ENCODE results near the gene MTUS2. TPM values are rescaled to one million over a fixed set of nuclear protein-coding genes. Genes with fewer than 3 reads are reported as not detected.

MTUS2 gene
- total and polyA plus RNA-seq, 9 of the 15 experiments (the other 6 are each of a cell fraction or from before 2014, with no cell fraction given) = 0.01 to 0.28 (median 0.06) TPM; not detected in 1

- TF ChIP-seq, protein P1, sequence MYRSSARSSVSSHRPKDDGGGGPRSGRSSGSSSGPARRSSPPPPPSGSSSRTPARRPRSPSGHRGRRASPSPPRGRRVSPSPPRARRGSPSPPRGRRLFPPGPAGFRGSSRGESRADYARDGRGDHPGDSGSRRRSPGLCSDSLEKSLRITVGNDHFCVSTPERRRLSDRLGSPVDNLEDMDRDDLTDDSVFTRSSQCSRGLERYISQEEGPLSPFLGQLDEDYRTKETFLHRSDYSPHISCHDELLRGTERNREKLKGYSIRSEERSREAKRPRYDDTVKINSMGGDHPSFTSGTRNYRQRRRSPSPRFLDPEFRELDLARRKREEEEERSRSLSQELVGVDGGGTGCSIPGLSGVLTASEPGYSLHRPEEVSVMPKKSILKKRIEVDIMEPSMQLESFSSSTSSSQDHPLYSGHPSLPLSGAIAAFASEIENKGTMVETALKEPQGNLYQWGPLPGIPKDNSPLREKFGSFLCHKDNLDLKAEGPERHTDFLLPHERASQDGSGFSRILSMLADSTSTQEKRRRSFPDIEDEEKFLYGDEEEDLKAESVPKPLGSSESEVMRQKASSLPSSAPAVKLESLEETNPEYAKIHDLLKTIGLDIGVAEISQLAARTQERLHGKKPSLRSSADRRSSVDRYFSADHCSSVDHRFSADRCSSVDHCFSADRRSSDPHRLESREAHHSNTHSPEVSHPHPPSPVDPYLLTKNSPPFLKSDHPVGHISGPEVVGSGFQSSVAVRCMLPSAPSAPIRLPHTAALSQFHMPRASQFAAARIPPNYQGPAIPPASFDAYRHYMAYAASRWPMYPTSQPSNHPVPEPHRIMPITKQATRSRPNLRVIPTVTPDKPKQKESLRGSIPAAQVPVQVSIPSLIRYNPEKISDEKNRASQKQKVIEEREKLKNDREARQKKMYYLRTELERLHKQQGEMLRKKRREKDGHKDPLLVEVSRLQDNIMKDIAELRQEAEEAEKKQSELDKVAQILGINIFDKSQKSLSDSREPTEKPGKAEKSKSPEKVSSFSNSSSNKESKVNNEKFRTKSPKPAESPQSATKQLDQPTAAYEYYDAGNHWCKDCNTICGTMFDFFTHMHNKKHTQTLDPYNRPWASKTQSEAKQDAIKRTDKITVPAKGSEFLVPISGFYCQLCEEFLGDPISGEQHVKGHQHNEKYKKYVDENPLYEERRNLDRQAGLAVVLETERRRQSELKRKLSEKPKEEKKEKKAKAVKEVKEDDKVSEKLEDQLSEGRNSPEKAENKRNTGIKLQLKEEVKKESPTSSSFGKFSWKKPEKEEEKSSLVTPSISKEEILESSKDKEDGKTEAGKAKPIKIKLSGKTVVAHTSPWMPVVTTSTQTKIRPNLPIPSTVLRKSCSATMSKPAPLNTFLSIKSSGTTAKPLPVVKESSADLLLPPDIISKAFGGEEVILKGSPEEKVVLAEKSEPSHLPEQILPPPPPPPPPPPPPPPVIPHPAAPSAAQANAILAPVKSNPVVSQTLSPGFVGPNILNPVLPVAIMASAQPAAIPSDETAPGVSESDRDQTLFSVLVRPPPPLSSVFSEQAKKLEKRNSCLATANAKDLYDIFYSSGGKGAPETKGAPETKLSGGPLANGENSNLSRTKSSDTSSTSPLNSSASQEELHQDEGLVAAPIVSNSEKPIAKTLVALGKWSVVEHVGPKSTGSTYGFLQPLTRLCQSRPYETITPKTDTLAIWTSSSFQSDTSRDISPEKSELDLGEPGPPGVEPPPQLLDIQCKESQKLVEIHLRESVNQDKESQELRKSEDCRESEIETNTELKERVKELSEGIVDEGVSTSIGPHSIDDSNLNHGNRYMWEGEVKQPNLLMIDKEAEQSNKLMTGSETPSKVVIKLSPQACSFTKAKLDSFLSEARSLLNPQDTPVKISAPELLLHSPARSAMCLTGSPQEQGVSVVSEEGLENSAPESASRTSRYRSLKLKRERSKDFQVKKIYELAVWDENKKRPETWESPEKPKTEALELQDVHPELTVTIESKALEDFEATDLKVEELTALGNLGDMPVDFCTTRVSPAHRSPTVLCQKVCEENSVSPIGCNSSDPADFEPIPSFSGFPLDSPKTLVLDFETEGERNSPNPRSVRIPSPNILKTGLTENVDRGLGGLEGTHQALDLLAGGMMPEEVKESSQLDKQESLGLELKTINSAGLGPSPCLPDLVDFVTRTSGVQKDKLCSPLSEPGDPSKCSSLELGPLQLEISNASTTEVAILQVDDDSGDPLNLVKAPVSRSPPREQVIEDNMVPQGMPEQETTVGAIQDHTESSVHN (IDR thresholded peaks at IDR 0.05; ENCODE audit: borderline replicate concordance in 1 of 2, low read depth in 1 of 2) = no peak
- TF ChIP-seq, protein P2, sequence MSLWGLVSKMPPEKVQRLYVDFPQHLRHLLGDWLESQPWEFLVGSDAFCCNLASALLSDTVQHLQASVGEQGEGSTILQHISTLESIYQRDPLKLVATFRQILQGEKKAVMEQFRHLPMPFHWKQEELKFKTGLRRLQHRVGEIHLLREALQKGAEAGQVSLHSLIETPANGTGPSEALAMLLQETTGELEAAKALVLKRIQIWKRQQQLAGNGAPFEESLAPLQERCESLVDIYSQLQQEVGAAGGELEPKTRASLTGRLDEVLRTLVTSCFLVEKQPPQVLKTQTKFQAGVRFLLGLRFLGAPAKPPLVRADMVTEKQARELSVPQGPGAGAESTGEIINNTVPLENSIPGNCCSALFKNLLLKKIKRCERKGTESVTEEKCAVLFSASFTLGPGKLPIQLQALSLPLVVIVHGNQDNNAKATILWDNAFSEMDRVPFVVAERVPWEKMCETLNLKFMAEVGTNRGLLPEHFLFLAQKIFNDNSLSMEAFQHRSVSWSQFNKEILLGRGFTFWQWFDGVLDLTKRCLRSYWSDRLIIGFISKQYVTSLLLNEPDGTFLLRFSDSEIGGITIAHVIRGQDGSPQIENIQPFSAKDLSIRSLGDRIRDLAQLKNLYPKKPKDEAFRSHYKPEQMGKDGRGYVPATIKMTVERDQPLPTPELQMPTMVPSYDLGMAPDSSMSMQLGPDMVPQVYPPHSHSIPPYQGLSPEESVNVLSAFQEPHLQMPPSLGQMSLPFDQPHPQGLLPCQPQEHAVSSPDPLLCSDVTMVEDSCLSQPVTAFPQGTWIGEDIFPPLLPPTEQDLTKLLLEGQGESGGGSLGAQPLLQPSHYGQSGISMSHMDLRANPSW (CRISPR knock-in tag; IDR thresholded peaks at IDR 0.05) = no peak
- TF ChIP-seq ILK (tag; IDR thresholded peaks at IDR 0.05; ENCODE audit: borderline replicate concordance, low read depth) (no peak), HLTF (IDR thresholded peaks at IDR 0.05) (no peak), SREBF2 (CRISPR knock-in tag; IDR thresholded peaks at IDR 0.05) (no peak), SLC30A9 (CRISPR knock-in tag; IDR thresholded peaks at IDR 0.05) (no peak), YY1 (IDR thresholded peaks at IDR 0.05; ENCODE audit: borderline replicate concordance in 1 of 3, control insufficient read depth in 1 of 3, extremely low read depth in 1 of 3, insufficient read depth in 3 of 3, insufficient read length in 1 of 3, insufficient replicate concordance in 2 of 3, low read depth in 1 of 3, low read length in 2 of 3) (no peak), TEAD4 (IDR thresholded peaks at IDR 0.05; ENCODE audit: low read length) (peak; percentile 85), TEAD4 (CRISPR knock-in tag; IDR thresholded peaks at IDR 0.05; ENCODE audit: borderline replicate concordance) (no peak), ZBTB1 (CRISPR knock-in tag; IDR thresholded peaks at IDR 0.05; ENCODE audit: borderline replicate concordance, low read depth) (no peak)
- TF ChIP-seq, protein P3, sequence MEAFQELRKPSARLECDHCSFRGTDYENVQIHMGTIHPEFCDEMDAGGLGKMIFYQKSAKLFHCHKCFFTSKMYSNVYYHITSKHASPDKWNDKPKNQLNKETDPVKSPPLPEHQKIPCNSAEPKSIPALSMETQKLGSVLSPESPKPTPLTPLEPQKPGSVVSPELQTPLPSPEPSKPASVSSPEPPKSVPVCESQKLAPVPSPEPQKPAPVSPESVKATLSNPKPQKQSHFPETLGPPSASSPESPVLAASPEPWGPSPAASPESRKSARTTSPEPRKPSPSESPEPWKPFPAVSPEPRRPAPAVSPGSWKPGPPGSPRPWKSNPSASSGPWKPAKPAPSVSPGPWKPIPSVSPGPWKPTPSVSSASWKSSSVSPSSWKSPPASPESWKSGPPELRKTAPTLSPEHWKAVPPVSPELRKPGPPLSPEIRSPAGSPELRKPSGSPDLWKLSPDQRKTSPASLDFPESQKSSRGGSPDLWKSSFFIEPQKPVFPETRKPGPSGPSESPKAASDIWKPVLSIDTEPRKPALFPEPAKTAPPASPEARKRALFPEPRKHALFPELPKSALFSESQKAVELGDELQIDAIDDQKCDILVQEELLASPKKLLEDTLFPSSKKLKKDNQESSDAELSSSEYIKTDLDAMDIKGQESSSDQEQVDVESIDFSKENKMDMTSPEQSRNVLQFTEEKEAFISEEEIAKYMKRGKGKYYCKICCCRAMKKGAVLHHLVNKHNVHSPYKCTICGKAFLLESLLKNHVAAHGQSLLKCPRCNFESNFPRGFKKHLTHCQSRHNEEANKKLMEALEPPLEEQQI (IDR thresholded peaks at IDR 0.05) = no peak
Measured at GRCh38 chr13:29456419-29456818, 636.3 kb downstream of the MTUS2 start (continued).

All from K562 (cell line).